RWPE2 (cell line): ENCODE measurements around the gene FAM124A.

ENCODE experiments used
- ATAC-seq: fragments of 200-7000 bp; cut with Tn5 transposase; 3 replicates; pipeline ENCODE4 v1.9.1; 2021; ENCODE audit warnings: low read depth
- DNase-seq: peaks from one replicate; pipeline ENCODE4 v3.0.0-alpha.2; 2020; ENCODE audit warnings: low spot score
- H3K27ac ChIP-seq: fragments of 450-650 bp; 2 replicates; pipeline ENCODE4 v1.5.1; 2017; ENCODE audit warnings: mild to moderate bottlenecking; ENCODE audit not compliant: poor library complexity, severe bottlenecking
- H3K27me3 ChIP-seq: fragments of 250-450 bp; sonication (Bioruptor Pico); 2 replicates; pipeline ENCODE4 v1.5.1; 2021; ENCODE audit warnings: mild to moderate bottlenecking, moderate library complexity; ENCODE audit not compliant: insufficient read depth, poor library complexity, severe bottlenecking
- H3K36me3 ChIP-seq: fragments of 250-450 bp; sonication (Bioruptor Pico); 2 replicates; pipeline ENCODE4 v1.5.1; 2020; ENCODE audit warnings: low read depth, mild to moderate bottlenecking, moderate library complexity
- H3K4me1 ChIP-seq: fragments of 250-450 bp; sonication (Bioruptor Pico); 2 replicates; pipeline ENCODE4 v1.5.1; 2021; ENCODE audit warnings: mild to moderate bottlenecking, moderate library complexity; ENCODE audit not compliant: insufficient read depth, poor library complexity, severe bottlenecking
- H3K4me3 ChIP-seq: fragments of 250-450 bp; sonication (Bioruptor Pico); 2 replicates; pipeline ENCODE4 v1.5.1; 2021; ENCODE audit warnings: mild to moderate bottlenecking, moderate library complexity; ENCODE audit not compliant: severe bottlenecking
- H3K9me3 ChIP-seq: fragments of 250-450 bp; sonication (Bioruptor Pico); 2 replicates; pipeline ENCODE4 v1.5.1; 2021; ENCODE audit warnings: mild to moderate bottlenecking, moderate library complexity; ENCODE audit not compliant: severe bottlenecking
- TF ChIP-seq, protein P1 (sequence below): fragments of 450-650 bp; IDR thresholded peaks from one replicate; pipeline ENCODE4 v1.5.1; 2017; ENCODE audit warnings: mild to moderate bottlenecking, moderate library complexity; ENCODE audit not compliant: poor library complexity, severe bottlenecking

The FAM124A gene

GRCh38 chr13:51244637-51245405, 22.6 kb downstream of the FAM124A start:
- TF ChIP-seq, protein P1, sequence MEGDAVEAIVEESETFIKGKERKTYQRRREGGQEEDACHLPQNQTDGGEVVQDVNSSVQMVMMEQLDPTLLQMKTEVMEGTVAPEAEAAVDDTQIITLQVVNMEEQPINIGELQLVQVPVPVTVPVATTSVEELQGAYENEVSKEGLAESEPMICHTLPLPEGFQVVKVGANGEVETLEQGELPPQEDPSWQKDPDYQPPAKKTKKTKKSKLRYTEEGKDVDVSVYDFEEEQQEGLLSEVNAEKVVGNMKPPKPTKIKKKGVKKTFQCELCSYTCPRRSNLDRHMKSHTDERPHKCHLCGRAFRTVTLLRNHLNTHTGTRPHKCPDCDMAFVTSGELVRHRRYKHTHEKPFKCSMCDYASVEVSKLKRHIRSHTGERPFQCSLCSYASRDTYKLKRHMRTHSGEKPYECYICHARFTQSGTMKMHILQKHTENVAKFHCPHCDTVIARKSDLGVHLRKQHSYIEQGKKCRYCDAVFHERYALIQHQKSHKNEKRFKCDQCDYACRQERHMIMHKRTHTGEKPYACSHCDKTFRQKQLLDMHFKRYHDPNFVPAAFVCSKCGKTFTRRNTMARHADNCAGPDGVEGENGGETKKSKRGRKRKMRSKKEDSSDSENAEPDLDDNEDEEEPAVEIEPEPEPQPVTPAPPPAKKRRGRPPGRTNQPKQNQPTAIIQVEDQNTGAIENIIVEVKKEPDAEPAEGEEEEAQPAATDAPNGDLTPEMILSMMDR: no peak
- ATAC-seq (no peak), DNase-seq (no peak)
- Histone ChIP-seq H3K4me1 (peaks cover 6% of the 10 kb centered on the region), H3K27ac (no peak overlapping the region), H3K36me3 (no peaks in the 10 kb centered on the region), H3K27me3 (no peaks in the 10 kb centered on the region), H3K9me3 (no peaks in the 10 kb centered on the region), H3K4me3 (no peak overlapping the region)

DNA sequence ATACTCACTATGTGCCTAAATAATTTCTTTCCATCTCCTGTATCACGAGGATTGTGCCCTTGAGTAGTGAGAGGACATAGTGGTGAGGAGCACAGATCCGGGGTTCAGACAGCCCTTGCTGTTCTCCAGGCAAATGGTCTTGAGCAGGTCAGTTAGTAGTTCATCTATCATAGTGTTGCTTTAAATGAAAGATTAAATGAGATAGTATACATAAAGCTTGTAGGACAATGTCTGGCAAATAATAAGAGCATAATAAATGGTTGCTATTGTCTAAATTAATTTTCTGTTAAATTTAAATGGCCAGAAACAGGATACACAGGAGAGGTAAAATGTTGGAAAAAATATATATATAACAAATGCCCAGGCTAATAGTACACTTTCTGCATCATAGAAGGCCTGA, 23.4 kb downstream of the FAM124A start:
- H3K27ac ChIP-seq: no peak overlapping the region
- no peak overlapping the region for H3K4me3 ChIP-seq
- H3K9me3 ChIP-seq: no peaks in the 10 kb centered on the region
- H3K36me3 ChIP-seq: no peaks in the 10 kb centered on the region
- DNase-seq (no peak), ATAC-seq (no peak)
- H3K4me1 ChIP-seq: peaks cover 6% of the 10 kb centered on the region
- TF ChIP-seq, protein P1: no peak
- H3K27me3 ChIP-seq: no peaks in the 10 kb centered on the region

DNA sequence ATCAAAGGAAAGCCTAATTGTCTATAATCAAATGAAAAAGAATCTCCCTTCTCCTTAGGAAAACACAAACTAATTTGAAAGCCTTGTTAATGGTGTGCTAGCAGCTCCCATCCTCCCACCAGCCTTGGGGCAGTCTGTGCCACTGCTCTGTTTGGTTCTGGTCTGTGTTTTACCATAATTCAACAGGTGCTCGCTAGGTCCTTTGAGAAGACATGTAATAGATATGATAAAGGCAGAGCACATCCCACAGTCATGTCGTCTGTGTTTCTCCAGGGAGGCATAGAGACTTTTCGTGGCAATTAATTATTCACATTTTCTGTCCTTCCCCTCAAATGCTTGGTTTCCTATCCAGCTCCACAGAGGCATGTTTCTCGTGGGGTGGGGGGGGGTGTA, 23.8 kb downstream of the FAM124A start:
- H3K9me3 ChIP-seq: no peaks in the 10 kb centered on the region
- DNase-seq: no peak
- ATAC-seq: no peak
- no peak overlapping the region for H3K27ac ChIP-seq
- H3K4me1 ChIP-seq: peaks cover 6% of the 10 kb centered on the region
- no peak overlapping the region for H3K4me3 ChIP-seq
- H3K36me3 ChIP-seq: no peaks in the 10 kb centered on the region
- TF ChIP-seq, protein P1: no peak
- H3K27me3 ChIP-seq: no peaks in the 10 kb centered on the region

- Histone ChIP-seq H3K9me3 (no peaks in the 10 kb centered on the region), H3K4me1 (peaks cover 6% of the 10 kb centered on the region)
These were observed 24.4 kb downstream of the FAM124A start for GRCh38 chr13:51246418-51247277.

More at GRCh38 chr13:51246418-51247277, 24.4 kb downstream of the FAM124A start:
- Histone ChIP-seq H3K4me3 (no peak overlapping the region), H3K27ac (no peak overlapping the region), H3K36me3 (no peaks in the 10 kb centered on the region), H3K27me3 (no peaks in the 10 kb centered on the region)
- no peak for DNase-seq
- TF ChIP-seq, protein P1: no peak
- ATAC-seq: no peak
